Esophagus muscularis mucosa (tissue), 4 donors: Measurements from ENCODE around the gene TMEM97.

Experiments
- CTCF ChIP-seq, 3 experiments: fragments of 200-600 bp in 2 of 3; fragments of 450-650 bp in 1 of 3; sonication (generic) in 2 of 3; IDR thresholded peaks; one replicate each; pipeline ENCODE4 v1.5.1; 2017 to 2019; ENCODE audit warnings: antibody characterized with exemption in 3 of 3, mild to moderate bottlenecking in 2 of 3, moderate library complexity in 1 of 3
- EP300 ChIP-seq: sonication (generic); formaldehyde crosslinking; IDR thresholded peaks from one replicate; pipeline ENCODE4 v1.6.1; 2017; ENCODE audit warnings: antibody characterized with exemption
- POLR2A ChIP-seq: fragments of 450-650 bp; IDR thresholded peaks from one replicate; pipeline ENCODE4 v1.6.1; 2017; ENCODE audit warnings: antibody characterized with exemption, moderate library complexity, mild to moderate bottlenecking, low read depth

DNA sequence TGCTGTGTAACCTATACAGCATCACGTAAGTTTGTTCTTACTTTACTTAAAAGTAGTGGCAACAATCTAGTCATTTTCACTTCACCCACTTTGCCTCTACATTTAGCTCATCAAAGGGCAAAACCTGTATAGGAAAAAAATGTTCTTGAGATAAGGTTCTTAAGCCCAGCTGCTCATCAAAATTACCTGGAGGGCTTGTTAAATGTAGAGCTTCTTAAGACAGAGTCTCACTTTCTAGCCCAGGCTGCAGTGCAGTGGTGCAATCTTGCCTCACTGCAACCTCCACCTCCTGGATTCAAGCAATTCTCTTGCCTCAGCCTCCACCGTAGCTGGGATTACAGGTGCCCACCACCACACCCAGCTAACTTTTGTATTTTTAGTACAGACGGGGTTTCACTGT is 38.2 kb upstream of the TMEM97 start:
- TF ChIP-seq CTCF (IDR thresholded peaks at IDR 0.05): no peak
- TF ChIP-seq EP300: no peak
- TF ChIP-seq POLR2A: no peak
